Peyer's patch (tissue), 4 donors: ENCODE results near the gene COL3A1. TPM values are rescaled to one million over a fixed set of nuclear protein-coding genes. Genes with fewer than 3 reads are reported as not detected.

Experiments
- DNase-seq, 3 donors: peaks; one replicate each; pipeline ENCODE4 v3.0.0-alpha.2; 2017 to 2019
- H3K27ac ChIP-seq, 4 donors: fragments of 200-600 bp; sonication (generic); one replicate each; pipeline ENCODE4 v1.5.1; 2016 to 2019
- H3K27me3 ChIP-seq, 2 donors: fragments of 200-600 bp; sonication (generic); one replicate each; pipeline ENCODE4 v1.5.1; 2019
- H3K36me3 ChIP-seq, 3 donors: fragments of 200-600 bp; sonication (generic); one replicate each; pipeline ENCODE4 v1.5.1; 2016 to 2019
- H3K4me1 ChIP-seq, 4 donors: fragments of 200-600 bp; sonication (generic); one replicate each; pipeline ENCODE4 v1.5.1; 2016 to 2019
- H3K4me3 ChIP-seq, 4 donors: fragments of 200-600 bp; sonication (generic); 1 replicate in 3 of 4; 2 replicates in 1 of 4; pipeline ENCODE4 v1.5.1; 2016 to 2019; ENCODE audit warnings: mild to moderate bottlenecking in 1 of 4
- H3K9me3 ChIP-seq, 4 donors: fragments of 200-600 bp; sonication (generic); one replicate each; pipeline ENCODE4 v1.5.1; 2016 to 2019; ENCODE audit warnings: mild to moderate bottlenecking in 1 of 4
- CTCF ChIP-seq, 6 experiments: fragments of 450-650 bp in 4 of 6; fragments of 200-600 bp in 2 of 6; sonication (generic) in 1 of 6; IDR thresholded peaks; one replicate each; pipeline ENCODE4 v1.5.1; 2017 to 2019; ENCODE audit warnings: antibody characterized with exemption in 6 of 6, mild to moderate bottlenecking in 3 of 6, moderate library complexity in 1 of 6
- POLR2A ChIP-seq, 2 donors: fragments of 450-650 bp; IDR thresholded peaks; one replicate each; pipeline ENCODE4 v1.5.1; 2017; ENCODE audit warnings: antibody characterized with exemption in 2 of 2, mild to moderate bottlenecking in 2 of 2, moderate library complexity in 2 of 2
- total RNA-seq, 4 donors: library from RNA; depleted of rRNA; stranded (reverse); fragments of >200 nt; gene quantifications; one replicate each; pipeline ENCODE4 v1.1.0, GENCODE V29; 2016

COL3A1 gene
- total RNA-seq, 4 donors from 2014 or later = 33.9 to 317 (median 69.9) TPM

DNA sequence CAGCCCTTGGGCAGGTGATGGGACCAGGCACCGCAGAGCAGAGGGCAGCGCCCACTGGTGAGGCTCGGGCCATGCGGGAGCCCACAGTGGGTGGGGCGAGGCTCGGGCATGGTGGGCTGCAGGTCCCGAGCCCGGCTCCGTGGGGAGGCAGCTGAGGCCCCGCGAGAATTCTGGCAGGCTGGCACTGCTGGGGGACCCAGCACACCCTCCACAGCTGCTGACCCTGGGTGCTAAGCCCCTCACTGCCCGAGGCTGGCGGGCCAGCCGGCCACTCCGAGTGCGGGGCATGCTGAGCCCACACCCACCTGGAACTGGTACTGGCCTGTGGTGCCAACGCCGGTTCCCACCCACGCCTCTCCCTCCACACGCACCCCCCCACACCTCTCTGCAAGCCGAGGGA lies 29.7 kb upstream of the COL3A1 start:
- no peak overlapping the region for H3K4me3 ChIP-seq
- H3K27ac ChIP-seq = no peak overlapping the region
- no peaks in the 10 kb centered on the region for H3K9me3 ChIP-seq
- no peak for DNase-seq
- no peak for TF ChIP-seq POLR2A (IDR thresholded peaks at IDR 0.05)
- TF ChIP-seq CTCF (IDR thresholded peaks at IDR 0.05) = no peak
- no peaks in the 10 kb centered on the region for H3K27me3 ChIP-seq
- no peaks in the 10 kb centered on the region for H3K36me3 ChIP-seq
- H3K4me1 ChIP-seq = no peaks in the 10 kb centered on the region

- Histone ChIP-seq H3K4me1 (no peaks in the 10 kb centered on the region), H3K27ac (no peak overlapping the region), H3K4me3 (no peak overlapping the region), H3K27me3 (no peaks in the 10 kb centered on the region), H3K9me3 (no peaks in the 10 kb centered on the region), H3K36me3 (no peaks in the 10 kb centered on the region)
- DNase-seq = no peak
- no peak for TF ChIP-seq CTCF (IDR thresholded peaks at IDR 0.05)
- no peak for TF ChIP-seq POLR2A (IDR thresholded peaks at IDR 0.05)
Observed at GRCh38 chr2:188949046-188949818, 24.9 kb upstream of the COL3A1 start.

- H3K9me3 ChIP-seq = no peaks in the 10 kb centered on the region
- TF ChIP-seq CTCF (IDR thresholded peaks at IDR 0.05) = no peak
- TF ChIP-seq POLR2A (IDR thresholded peaks at IDR 0.05) = no peak
- no peak overlapping the region for H3K27ac ChIP-seq
- no peak for DNase-seq
- H3K36me3 ChIP-seq = no peaks in the 10 kb centered on the region
- H3K4me3 ChIP-seq = no peak overlapping the region
- H3K4me1 ChIP-seq = no peaks in the 10 kb centered on the region
- no peaks in the 10 kb centered on the region for H3K27me3 ChIP-seq
Observed at GRCh38 chr2:188952901-188953300, 21.3 kb upstream of the COL3A1 start.

GRCh38 chr2:188956290-188956689 lies 17.9 kb upstream of the COL3A1 start:
- Histone ChIP-seq H3K4me1 (no peaks in the 10 kb centered on the region), H3K27ac (no peak overlapping the region), H3K9me3 (no peaks in the 10 kb centered on the region), H3K27me3 (no peaks in the 10 kb centered on the region), H3K4me3 (no peak overlapping the region), H3K36me3 (no peaks in the 10 kb centered on the region)
- no peak for TF ChIP-seq POLR2A (IDR thresholded peaks at IDR 0.05)
- no peak for TF ChIP-seq CTCF (IDR thresholded peaks at IDR 0.05)
- DNase-seq = no peak

GRCh38 chr2:188956961-188957360 lies 17.2 kb upstream of the COL3A1 start:
- H3K9me3 ChIP-seq = no peaks in the 10 kb centered on the region
- no peaks in the 10 kb centered on the region for H3K36me3 ChIP-seq
- no peak overlapping the region for H3K27ac ChIP-seq
- DNase-seq = no peak
- H3K4me1 ChIP-seq = no peaks in the 10 kb centered on the region
- no peak overlapping the region for H3K4me3 ChIP-seq
- H3K27me3 ChIP-seq = no peaks in the 10 kb centered on the region
- TF ChIP-seq CTCF (IDR thresholded peaks at IDR 0.05) (no peak), POLR2A (IDR thresholded peaks at IDR 0.05) (no peak)
